ENCODE measurements around the gene CAPN7. TPM values are rescaled to one million over a fixed set of nuclear protein-coding genes. Genes with fewer than 3 reads are reported as not detected.

The CAPN7 gene
- total RNA-seq, 1 experiment from 2014 or later, result 27.7 TPM

GRCh38 chr3:15159501-15160136 lies 46.4 kb upstream of the CAPN7 start:
- no peak overlapping the region for H3K4me2 ChIP-seq (ENCODE audit: low read length)
- CTCF ChIA-PET, result no interaction called here
- no peak for DNase-seq (ENCODE audit: low read depth, low spot score)
- TF ChIP-seq CEBPB (IDR thresholded peaks at IDR 0.05; ENCODE audit: low read depth) (no peak), EZH2phosphoT487 (IDR thresholded peaks at IDR 0.05; ENCODE audit: borderline replicate concordance) (no peak)
- no peak overlapping the region for H2AFZ ChIP-seq (ENCODE audit: low read depth, low read length, poor library complexity, severe bottlenecking)
- RAD21 ChIA-PET (ENCODE audit: low non-redundant PET in 1 of 2, low total read pairs in 2 of 2, uncharacterized antibody in 2 of 2, unreplicated experiment in 2 of 2), result no interaction called here
- intact Hi-C loops (cut with micrococcal nuclease), result no loop called here
- H3K4me3 ChIP-seq (replicated peaks in 1 of 2; ENCODE audit: low read depth in 1 of 2, low read length in 2 of 2), result no peak overlapping the region
- H3K9ac ChIP-seq (ENCODE audit: low read length), result no peak overlapping the region
- no peaks in the 10 kb centered on the region for H4K20me1 ChIP-seq (ENCODE audit: insufficient read depth)
- H3K4me1 ChIP-seq (ENCODE audit: control insufficient read depth in 1 of 2, insufficient read depth in 2 of 2, low read length in 2 of 2), result no peaks in the 10 kb centered on the region
- no peaks in the 10 kb centered on the region for H3K79me2 ChIP-seq (ENCODE audit: insufficient read depth, low read length)
- BruUV-seq (replicated peaks), result no TSS peak
- no peaks in the 10 kb centered on the region for H3K36me3 ChIP-seq (ENCODE audit: control insufficient read depth in 1 of 2, insufficient read depth in 2 of 2, low read length in 2 of 2)
- no peak for ATAC-seq
- H3K27me3 ChIP-seq (ENCODE audit: insufficient read depth, low read length), result peaks cover 9% of the 10 kb centered on the region; the same call in 1 of the 2 replicates
- H3K9me3 ChIP-seq (ENCODE audit: control insufficient read depth in 1 of 2, insufficient read depth in 1 of 2, low read depth in 1 of 2, low read length in 2 of 2), result 0 out of 4 replicates have a peak, but pooled peaks cover 0 to 3% of the 10 kb centered on the region in 2 experiments
- no peak overlapping the region for H3K27ac ChIP-seq (ENCODE audit: low read depth, low read length)
- H3K9me2 ChIP-seq (ENCODE audit: insufficient read depth), result no peaks in the 10 kb centered on the region
- POLR2A ChIA-PET, result no interaction called here

GRCh38 chr3:15160662-15161061 lies 45.4 kb upstream of the CAPN7 start:
- Histone ChIP-seq H3K4me1 (ENCODE audit: control insufficient read depth in 1 of 2, insufficient read depth in 2 of 2, low read length in 2 of 2) (no peaks in the 10 kb centered on the region), H3K9me2 (ENCODE audit: insufficient read depth) (no peaks in the 10 kb centered on the region), H4K20me1 (ENCODE audit: insufficient read depth) (no peaks in the 10 kb centered on the region), H3K9me3 (ENCODE audit: control insufficient read depth in 1 of 2, insufficient read depth in 1 of 2, low read depth in 1 of 2, low read length in 2 of 2) (0 out of 4 replicates have a peak, but pooled peaks cover 0 to 3% of the 10 kb centered on the region in 2 experiments), H3K4me2 (ENCODE audit: low read length) (no peak overlapping the region), H3K4me3 (replicated peaks in 1 of 2; ENCODE audit: low read depth in 1 of 2, low read length in 2 of 2) (no peak overlapping the region), H3K79me2 (ENCODE audit: insufficient read depth, low read length) (no peaks in the 10 kb centered on the region), H3K9ac (ENCODE audit: low read length) (no peak overlapping the region), H2AFZ (ENCODE audit: low read depth, low read length, poor library complexity, severe bottlenecking) (no peak overlapping the region), H3K27ac (ENCODE audit: low read depth, low read length) (no peak overlapping the region), H3K27me3 (ENCODE audit: insufficient read depth, low read length) (no peaks in the 10 kb centered on the region), H3K36me3 (ENCODE audit: control insufficient read depth in 1 of 2, insufficient read depth in 2 of 2, low read length in 2 of 2) (no peaks in the 10 kb centered on the region)
- no peak for ATAC-seq
- ChIA-PET POLR2A (no interaction called here), RAD21 (ENCODE audit: low non-redundant PET in 1 of 2, low total read pairs in 2 of 2, uncharacterized antibody in 2 of 2, unreplicated experiment in 2 of 2) (no interaction called here), CTCF (no interaction called here)
- intact Hi-C loops (cut with micrococcal nuclease), result no loop called here
- no TSS peak for BruUV-seq (replicated peaks)
- no peak for DNase-seq (ENCODE audit: low read depth, low spot score)
- no peak for TF ChIP-seq EGR1 (IDR thresholded peaks at IDR 0.05; ENCODE audit: low read depth)
- TF ChIP-seq CTCF (IDR thresholded peaks at IDR 0.05 in 2 of 3, conservative IDR thresholded peaks at IDR 0.05 in 1 of 3; ENCODE audit: borderline replicate concordance in 1 of 3, insufficient read depth in 1 of 3, low read depth in 2 of 3, low read length in 2 of 3), result no peak
- TF ChIP-seq ZFX (IDR thresholded peaks at IDR 0.05), result no peak
- TF ChIP-seq ELF1 (IDR thresholded peaks at IDR 0.05; ENCODE audit: borderline replicate concordance, low read depth), result no peak
- no peak for TF ChIP-seq ATF3 (IDR thresholded peaks at IDR 0.05)
- no peak for TF ChIP-seq RAD21 (IDR thresholded peaks at IDR 0.05; ENCODE audit: low read depth)
- TF ChIP-seq ZBTB33 (IDR thresholded peaks at IDR 0.05; ENCODE audit: extremely low read depth, insufficient replicate concordance, low read length), result no peak
- no peak for TF ChIP-seq REST (IDR thresholded peaks at IDR 0.05; ENCODE audit: low read depth)
- no peak for TF ChIP-seq TCF7L2 (IDR thresholded peaks at IDR 0.05; ENCODE audit: borderline replicate concordance, extremely low read depth, insufficient read depth, insufficient read length)
- TF ChIP-seq EZH2phosphoT487 (IDR thresholded peaks at IDR 0.05; ENCODE audit: borderline replicate concordance), result no peak
